ENCODE measurements around the gene CCDC57.

- TF ChIP-seq CTCF (IDR thresholded peaks at IDR 0.05; ENCODE audit: low read depth, low read length) (no peak), EZH2phosphoT487 (IDR thresholded peaks at IDR 0.05; ENCODE audit: low read depth) (no peak)
These were observed 122.7 kb downstream of the CCDC57 start for GRCh38 chr17:82089723-82090548.

Data from OCI-LY3 (cell line).